Ectodermal cell (in vitro differentiated cells): ENCODE data around the gene TIGD3.
A peak's percentile ranks its signal among the peaks of the same experiment; 100 is the strongest.
"Not testable (repeated sequence)": the region's sequence is repeated elsewhere in the genome, so short reads cannot be mapped to it uniquely, and the experiment has no call there.

Experiments
- H3K27ac ChIP-seq: 2 replicates; pipeline ENCODE4 v1.7.0; 2013; ENCODE audit warnings: mild to moderate bottlenecking, low read depth, low read length; ENCODE audit not compliant: insufficient read depth, poor library complexity, severe bottlenecking
- H3K27me3 ChIP-seq: 2 replicates; pipeline ENCODE4 v1.7.0; 2013; ENCODE audit warnings: mild to moderate bottlenecking, low read length; ENCODE audit not compliant: insufficient read depth, control insufficient read depth, poor library complexity, severe bottlenecking
- H3K36me3 ChIP-seq: one replicate; pipeline ENCODE4 v1.7.0; 2013; ENCODE audit warnings: low read length; ENCODE audit not compliant: control insufficient read depth, insufficient read depth
- H3K4me1 ChIP-seq: one replicate; pipeline ENCODE4 v1.7.0; 2013; ENCODE audit warnings: low read length; ENCODE audit not compliant: control insufficient read depth, insufficient read depth
- H3K4me3 ChIP-seq: 2 replicates; pipeline ENCODE4 v1.7.0; 2013; ENCODE audit warnings: low read depth, low read length, control low read depth; ENCODE audit not compliant: insufficient read depth
- H3K9me3 ChIP-seq: 2 replicates; pipeline ENCODE4 v1.7.0; 2013; ENCODE audit warnings: mild to moderate bottlenecking, low read length, moderate library complexity; ENCODE audit not compliant: control insufficient read depth
- WGBS, 2 experiments: methylation state at CpG; one replicate each; pipeline ENCODE4 v1.1.7; 2013; ENCODE audit warnings: missing lambda C conversion rate in 2 of 2; 5-methylcytosine and 5-hydroxymethylcytosine counted together

The TIGD3 gene

DNA sequence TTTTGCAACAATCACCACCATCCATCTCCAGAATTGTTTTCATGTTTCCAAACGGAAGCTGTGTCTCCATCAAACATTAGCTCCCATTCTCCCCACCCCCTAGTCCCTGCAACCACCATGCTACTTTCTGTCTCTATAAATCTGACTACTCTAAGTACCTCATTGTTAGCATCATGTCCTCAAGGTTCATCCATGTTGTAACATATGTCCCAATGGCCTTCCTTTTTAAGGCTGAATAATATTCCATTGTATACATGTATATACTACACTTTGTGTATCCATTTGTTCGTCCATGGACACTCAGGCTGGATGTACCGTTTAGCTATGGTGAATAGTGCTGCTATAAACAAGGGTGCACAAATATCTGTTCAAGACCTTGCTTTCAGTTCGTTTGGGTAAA lies 29.1 kb upstream of the TIGD3 start:
- no peaks in the 10 kb centered on the region for H3K36me3 ChIP-seq
- no peak overlapping the region for H3K4me3 ChIP-seq
- WGBS, 2 experiments, result 95 to 96% methylated on average over 4 of the region's 4 CpGs

GRCh38 chr11:65327021-65327420 lies 27.5 kb upstream of the TIGD3 start:
- WGBS, 2 experiments, result 91 to 93% methylated on average over 7 to 8 of the region's 8 CpGs
- Histone ChIP-seq H3K4me1 (no peaks in the 10 kb centered on the region), H3K4me3 (no peak overlapping the region), H3K27ac (no peak overlapping the region), H3K27me3 (no peaks in the 10 kb centered on the region), H3K9me3 (no peaks in the 10 kb centered on the region), H3K36me3 (no peaks in the 10 kb centered on the region)

More for the DNA sequence above, 29.1 kb upstream of the TIGD3 start:
- H3K27me3 ChIP-seq, result no peaks in the 10 kb centered on the region
- H3K4me1 ChIP-seq, result no peaks in the 10 kb centered on the region
- no peak overlapping the region for H3K27ac ChIP-seq
- no peaks in the 10 kb centered on the region for H3K9me3 ChIP-seq

DNA sequence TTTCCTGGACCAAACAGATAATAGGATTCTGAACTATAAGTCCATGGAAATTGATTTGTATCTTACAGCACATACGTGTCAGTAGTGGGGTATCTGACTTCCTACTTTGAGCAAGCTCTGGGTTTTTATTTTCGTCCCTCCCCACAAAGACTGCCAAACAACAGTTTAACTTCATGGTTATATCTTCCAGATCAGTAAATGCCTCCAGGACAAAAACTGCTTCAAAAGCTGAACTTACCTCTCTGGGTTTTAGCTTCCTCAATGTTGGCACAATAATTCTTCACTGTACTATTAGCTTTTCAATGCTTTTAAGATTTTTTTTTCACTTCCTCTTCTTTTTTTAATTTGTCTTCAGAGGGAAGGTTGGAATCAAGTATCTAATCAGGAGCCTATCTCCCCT lies 25.1 kb upstream of the TIGD3 start:
- H3K9me3 ChIP-seq, result no peaks in the 10 kb centered on the region
- no peak overlapping the region for H3K27ac ChIP-seq
- no peaks in the 10 kb centered on the region for H3K4me1 ChIP-seq
- no peaks in the 10 kb centered on the region for H3K36me3 ChIP-seq
- H3K27me3 ChIP-seq, result no peaks in the 10 kb centered on the region
- 90 to 91% methylated on average over 2 of the region's 2 CpGs for WGBS, 2 experiments
- H3K4me3 ChIP-seq, result no peak overlapping the region

DNA sequence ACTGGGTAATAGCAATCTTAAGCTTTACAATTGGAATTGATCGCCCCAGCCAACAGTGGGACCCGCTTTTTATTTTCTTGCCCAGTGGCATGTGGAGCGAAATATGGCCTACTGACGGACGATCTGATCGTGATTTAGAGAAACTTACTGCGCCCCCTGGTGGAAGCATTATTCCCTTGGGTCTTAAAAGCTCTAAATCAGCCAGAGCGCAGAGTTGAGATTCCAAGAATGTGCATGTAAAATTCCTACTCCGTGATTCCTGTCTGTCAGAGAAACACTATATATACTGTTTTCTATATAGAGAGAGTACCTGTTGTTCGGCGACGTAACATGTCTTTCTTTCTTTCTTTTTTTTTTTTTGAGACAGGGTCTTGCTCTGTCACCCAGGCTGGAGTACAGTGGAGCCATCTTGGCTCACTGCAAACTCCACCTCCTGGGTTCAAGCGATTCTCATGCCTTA lies 24.6 kb upstream of the TIGD3 start:
- no peak overlapping the region for H3K4me3 ChIP-seq
- 23 to 32% methylated on average over 12 to 13 of the region's 13 CpGs for WGBS, 2 experiments
- no peak overlapping the region for H3K27ac ChIP-seq
- H3K27me3 ChIP-seq, result no peaks in the 10 kb centered on the region
- no peaks in the 10 kb centered on the region for H3K9me3 ChIP-seq
- no peaks in the 10 kb centered on the region for H3K36me3 ChIP-seq
- peaks cover under 1% of the 10 kb centered on the region for H3K4me1 ChIP-seq

DNA sequence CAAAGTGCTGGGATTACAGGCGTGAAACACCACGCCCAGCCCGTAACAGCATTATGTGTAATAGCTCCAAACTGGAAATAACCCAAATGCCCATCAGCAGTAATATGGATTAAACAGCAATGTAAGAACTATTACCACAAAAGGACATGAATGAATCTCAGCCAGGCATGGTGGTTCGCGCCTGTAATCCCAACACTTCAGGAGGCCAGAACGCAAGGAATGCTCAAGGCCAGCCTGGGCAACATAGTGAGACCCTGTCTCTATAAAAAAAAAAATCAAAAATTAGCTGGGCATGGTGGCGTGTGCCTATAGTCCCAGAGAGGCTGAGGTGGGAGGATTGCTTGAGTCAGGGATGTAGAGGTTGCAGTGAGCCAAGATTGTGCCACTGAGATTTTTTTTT lies 24.0 kb upstream of the TIGD3 start:
- Histone ChIP-seq H3K27me3 (no peaks in the 10 kb centered on the region), H3K4me1 (peaks cover 6% of the 10 kb centered on the region), H3K27ac (no peak overlapping the region), H3K9me3 (no peaks in the 10 kb centered on the region), H3K36me3 (no peaks in the 10 kb centered on the region), H3K4me3 (no peak overlapping the region)
- WGBS, 2 experiments, result 91 to 95% methylated on average over 7 of the region's 7 CpGs

DNA sequence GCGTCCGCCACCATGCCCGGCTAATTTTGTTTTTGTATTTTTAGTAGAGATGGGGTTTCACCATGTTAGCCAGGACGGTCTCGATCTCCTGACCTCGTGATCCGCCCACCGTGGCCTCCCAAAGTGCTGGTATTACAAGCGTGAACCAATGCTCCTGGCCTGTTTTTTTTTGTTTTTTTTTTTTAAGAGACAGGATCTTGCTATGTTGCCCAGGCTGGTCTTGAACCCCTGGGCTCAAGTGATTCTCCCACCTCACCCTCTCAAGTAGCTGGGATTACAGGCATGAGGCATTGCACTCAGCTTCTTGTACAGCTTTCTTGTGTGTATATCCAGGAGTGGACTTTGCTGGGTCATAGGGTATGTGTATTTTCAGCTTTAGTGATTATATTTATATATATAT lies 22.0 kb upstream of the TIGD3 start:
- H3K27ac ChIP-seq, H3K36me3 ChIP-seq, H3K4me3 ChIP-seq, H3K9me3 ChIP-seq, H3K4me1 ChIP-seq, H3K27me3 ChIP-seq: not testable (repeated sequence)
- WGBS, 2 experiments, result 90 to 95% methylated on average over 9 of the region's 9 CpGs

GRCh38 chr11:65334696-65335295 lies 19.8 kb upstream of the TIGD3 start:
- WGBS, 2 experiments, result 8 to 14% methylated on average over 5 of the region's 5 CpGs
- no peaks in the 10 kb centered on the region for H3K9me3 ChIP-seq
- no peaks in the 10 kb centered on the region for H3K36me3 ChIP-seq
- peak overlapping the region; percentile 96 for H3K4me3 ChIP-seq
- H3K4me1 ChIP-seq, result peaks cover 7% of the 10 kb centered on the region
- no peak overlapping the region for H3K27ac ChIP-seq
- H3K27me3 ChIP-seq, result no peaks in the 10 kb centered on the region

GRCh38 chr11:65338676-65339075 lies 15.9 kb upstream of the TIGD3 start:
- Histone ChIP-seq H3K27me3 (no peaks in the 10 kb centered on the region), H3K4me1 (peaks cover 7% of the 10 kb centered on the region), H3K4me3 (no peak overlapping the region), H3K36me3 (peaks cover 29% of the 10 kb centered on the region), H3K9me3 (no peaks in the 10 kb centered on the region), H3K27ac (no peak overlapping the region)
- WGBS, 2 experiments, result 94 to 96% methylated on average over 7 of the region's 7 CpGs

DNA sequence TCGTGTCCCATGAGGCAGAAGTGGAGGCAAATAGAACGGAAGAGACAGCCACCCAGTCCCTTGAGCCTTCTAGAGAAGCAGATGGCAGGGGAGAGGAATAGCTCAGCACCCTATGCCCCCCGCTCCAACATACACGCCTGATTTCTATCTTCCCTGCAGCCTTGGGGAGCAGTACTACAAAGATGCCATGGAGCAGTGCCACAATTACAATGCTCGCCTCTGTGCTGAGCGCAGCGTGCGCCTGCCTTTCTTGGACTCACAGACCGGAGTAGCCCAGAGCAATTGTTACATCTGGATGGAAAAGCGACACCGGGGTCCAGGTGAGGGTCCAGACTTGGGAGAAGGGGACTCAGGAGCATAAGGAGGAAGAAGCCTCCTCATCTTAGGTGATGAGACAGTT lies 14.3 kb upstream of the TIGD3 start:
- Histone ChIP-seq H3K36me3 (peaks cover 43% of the 10 kb centered on the region), H3K4me3 (no peak overlapping the region), H3K27ac (no peak overlapping the region), H3K4me1 (peaks cover 4% of the 10 kb centered on the region), H3K9me3 (no peaks in the 10 kb centered on the region), H3K27me3 (no peaks in the 10 kb centered on the region)
- WGBS, 2 experiments, result 96 to 98% methylated on average over 11 of the region's 11 CpGs

- no peaks in the 10 kb centered on the region for H3K27me3 ChIP-seq
- H3K27ac ChIP-seq, result no peak overlapping the region
- H3K4me1 ChIP-seq, result no peaks in the 10 kb centered on the region
- 91 to 93% methylated on average over 3 of the region's 3 CpGs for WGBS, 2 experiments
- H3K9me3 ChIP-seq, result no peaks in the 10 kb centered on the region
- H3K36me3 ChIP-seq, result peaks cover 59% of the 10 kb centered on the region
- H3K4me3 ChIP-seq, result no peak overlapping the region
Measured at GRCh38 chr11:65341856-65342255, 12.7 kb upstream of the TIGD3 start.

DNA sequence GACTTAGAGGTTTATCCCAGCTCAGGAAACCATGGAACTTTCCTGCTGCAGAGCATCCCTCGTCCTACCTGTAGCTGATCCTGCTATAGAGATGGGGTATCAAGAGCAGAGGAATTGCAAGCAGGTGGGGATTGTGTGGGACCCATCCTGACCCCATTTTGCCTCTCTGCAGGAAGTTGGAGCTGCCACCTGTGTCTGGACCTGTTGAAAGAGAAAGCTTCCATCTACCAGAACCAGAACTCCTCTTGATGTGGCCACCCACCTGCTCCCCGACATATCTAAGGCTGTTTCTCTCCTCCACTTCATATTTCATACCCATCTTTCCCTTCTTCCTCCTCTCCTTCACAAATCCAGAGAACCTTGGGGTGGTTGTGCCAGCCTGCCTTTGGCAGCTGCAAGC lies 3.0 kb upstream of the TIGD3 start:
- H3K4me3 ChIP-seq, result no peak overlapping the region
- no peaks in the 10 kb centered on the region for H3K9me3 ChIP-seq
- 93 to 97% methylated on average over 2 of the region's 2 CpGs for WGBS, 2 experiments
- H3K4me1 ChIP-seq, result peaks cover 7% of the 10 kb centered on the region
- peaks cover 16% of the 10 kb centered on the region for H3K27me3 ChIP-seq
- peaks cover 41% of the 10 kb centered on the region for H3K36me3 ChIP-seq
- no peak overlapping the region for H3K27ac ChIP-seq
